T-helper 1 cell treated with Interleukin-12 subunit alpha and Interleukin-12 subunit beta and Interleukin-4 antibody, amounts not matched to agents 30 ng/mL and 1 ng/mL, for 36 hours (primary cell): ENCODE data around the gene GTSE1. TPM values are rescaled to one million over a fixed set of nuclear protein-coding genes. Genes with fewer than 3 reads are reported as not detected.

Experiments
- intact Hi-C: fragments of 100-400 bp; cut with micrococcal nuclease; formaldehyde crosslinking; loops from one replicate; pipeline ENCODE4 v1.15.1; 2024
- total RNA-seq: library from RNA; stranded (reverse); gene quantifications from 2 replicates; pipeline ENCODE4 v1.2.3, GENCODE V29; 2022

Gene GTSE1
- total RNA-seq, 1 donor from 2014 or later: 55.8 TPM

DNA sequence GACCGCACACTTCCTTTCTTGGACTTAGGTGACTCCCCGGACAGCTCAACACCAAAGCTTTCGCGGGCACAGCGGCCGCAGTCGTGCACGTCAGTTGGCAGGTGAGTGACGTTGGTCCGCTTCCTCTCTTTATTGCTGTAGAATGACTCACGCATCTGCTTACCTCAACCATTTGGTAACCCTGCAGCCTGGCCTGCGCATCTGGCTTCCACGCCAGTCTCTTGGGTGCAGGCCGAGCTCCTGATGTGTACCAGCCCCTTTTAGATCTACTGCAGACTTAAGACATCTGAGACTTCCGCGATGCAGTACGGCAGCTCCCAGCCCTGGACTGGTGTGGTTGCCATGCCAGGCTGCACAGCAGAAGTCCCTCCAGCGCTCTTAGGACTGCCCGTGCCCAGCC, 26.5 kb downstream of the GTSE1 start:
- intact Hi-C loops: no loop called here

DNA sequence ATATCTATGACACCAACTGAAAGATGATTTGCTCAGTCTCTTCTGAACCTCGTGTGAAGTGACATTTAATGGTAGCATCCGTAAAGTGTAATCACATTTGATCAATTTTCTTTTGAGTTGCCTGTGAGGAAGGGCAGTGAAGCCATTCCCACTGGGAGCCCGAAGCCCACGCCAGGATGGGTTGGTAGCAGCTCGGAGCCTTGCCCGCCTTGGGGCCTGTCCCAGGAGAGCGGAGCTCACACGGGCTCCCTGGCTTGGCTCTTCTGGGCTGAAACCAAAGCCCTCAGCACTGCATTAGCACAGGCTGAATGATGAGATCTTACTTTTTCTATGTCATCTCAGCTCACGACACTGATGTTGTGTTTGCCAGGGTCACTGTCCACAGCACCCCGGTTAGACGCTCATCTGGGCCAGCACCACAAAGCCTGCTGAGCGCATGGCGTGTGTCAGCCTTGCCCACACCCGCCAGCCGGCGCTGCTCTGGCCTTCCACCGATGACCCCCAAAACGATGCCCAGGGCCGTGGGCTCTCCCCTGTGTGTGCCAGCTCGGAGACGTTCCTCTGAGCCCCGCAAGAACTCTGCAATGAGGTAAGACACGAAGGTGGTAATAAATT, 29.5 kb downstream of the GTSE1 start:
- intact Hi-C loops: no loop called here

DNA sequence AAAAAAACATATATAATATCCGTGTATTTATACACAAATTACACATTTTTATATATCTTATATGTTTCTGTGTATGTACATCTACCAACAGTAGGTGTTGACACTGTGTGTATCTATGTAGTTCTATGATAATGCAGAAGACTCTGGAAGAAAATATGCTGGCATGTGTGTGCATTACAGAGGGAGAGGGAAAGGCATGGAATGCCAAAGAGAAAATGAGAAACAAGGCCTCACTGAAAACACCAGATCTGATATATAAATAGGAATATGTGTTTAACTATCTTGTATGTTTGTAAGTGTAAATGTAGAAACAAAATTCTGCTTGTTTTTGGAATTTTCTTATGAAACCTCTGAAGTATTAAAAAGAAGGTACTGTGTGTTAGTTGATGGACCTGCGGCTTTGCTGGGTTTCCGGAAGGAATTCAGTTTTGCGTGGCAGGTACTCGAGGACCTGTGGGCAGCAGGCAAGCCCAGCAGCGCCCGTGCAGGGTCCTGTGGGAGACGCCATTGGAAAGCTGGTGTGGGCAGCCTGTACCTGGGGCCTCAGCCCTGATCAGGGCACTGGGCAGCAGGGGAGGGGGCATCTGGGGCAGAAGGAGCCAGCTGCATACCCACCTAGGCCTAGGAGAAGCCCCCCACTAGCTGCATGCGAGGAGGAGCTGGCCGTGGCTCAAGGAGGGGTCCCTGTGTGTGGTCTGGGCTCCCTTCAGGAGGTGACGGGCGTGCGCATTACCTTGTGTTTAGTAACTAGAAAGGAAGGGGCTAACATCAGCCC, 31.2 kb downstream of the GTSE1 start:
- intact Hi-C loops: no loop called here

DNA sequence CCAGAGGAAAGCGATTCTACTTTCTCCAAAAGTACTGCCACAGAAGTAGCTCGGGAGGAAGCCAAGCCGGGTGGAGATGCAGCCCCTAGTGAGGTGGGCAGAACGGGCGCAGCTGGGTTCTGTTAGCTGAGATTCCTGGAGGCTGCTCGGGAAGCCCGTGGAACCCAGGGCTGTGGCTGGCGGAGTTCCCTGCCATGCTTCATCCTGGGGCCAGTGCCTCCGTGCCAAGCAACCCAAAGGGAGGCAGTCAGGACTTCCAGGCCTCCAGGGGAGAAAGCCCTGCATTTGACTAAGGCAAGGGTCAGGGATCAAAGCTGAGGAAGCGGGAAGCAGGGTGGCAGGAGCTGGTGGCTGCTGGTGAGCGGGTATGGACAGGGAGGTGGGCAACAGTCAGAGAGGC, 32.1 kb downstream of the GTSE1 start:
- intact Hi-C loops: no loop called here

DNA sequence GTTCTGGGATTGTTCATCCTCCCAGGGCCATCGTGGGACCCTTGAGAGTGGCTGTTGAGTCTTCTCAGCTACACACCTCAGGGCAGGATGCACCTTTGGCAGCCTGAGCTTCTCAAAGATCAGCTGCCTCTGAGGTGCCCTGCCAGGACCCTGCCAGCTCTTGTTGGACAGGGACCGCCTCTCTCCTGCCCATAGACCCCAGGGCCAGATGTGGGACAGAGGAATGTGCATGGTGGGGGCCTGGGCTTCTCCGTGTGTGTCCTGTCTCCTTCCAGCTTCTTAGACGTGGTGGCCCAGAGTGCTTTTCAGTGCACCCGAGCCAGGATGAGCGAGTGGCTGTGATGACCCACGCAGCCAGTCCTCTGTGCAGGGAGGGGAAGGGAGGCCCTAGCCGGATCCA, 32.9 kb downstream of the GTSE1 start:
- intact Hi-C loops: no loop called here

DNA sequence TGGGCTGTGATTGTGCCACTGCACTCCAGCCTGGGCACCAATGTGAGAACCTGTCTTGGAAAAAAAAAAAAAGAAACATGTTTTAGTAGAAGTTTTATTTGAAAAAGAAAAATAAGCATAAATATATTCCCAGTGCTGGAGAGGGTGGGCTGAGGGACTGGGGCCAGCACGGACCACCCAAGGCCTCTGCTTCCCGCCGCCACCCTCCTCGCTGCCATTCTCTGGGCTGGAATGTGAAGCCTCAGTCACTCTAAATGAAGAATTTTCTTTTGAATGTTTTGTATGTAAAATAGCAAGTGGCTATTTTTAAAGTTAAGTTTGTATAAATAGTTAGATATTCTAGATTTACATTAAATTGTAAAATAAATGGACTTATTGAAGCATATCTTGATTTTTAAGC, 33.8 kb downstream of the GTSE1 start:
- intact Hi-C loops: no loop called here

DNA sequence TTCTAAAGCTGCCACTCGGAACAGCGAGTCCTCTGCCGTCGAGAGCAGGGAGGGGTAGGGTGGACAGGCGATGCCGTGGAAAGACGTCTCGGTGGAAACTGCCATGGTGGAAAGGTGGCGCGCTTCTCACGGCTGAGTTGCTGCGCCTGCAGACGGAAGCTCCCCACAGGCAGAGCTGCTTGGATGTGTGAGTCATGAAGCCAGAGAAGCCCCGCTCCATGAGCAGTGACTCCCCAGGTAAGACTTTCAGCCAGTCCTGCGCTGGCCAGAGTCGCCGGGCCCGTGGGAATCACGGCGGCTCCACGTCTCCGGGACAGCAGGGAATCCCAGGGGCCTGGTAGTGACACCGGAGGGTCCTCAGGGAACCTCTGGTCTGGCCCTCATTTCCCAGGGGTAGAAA, 34.8 kb downstream of the GTSE1 start:
- intact Hi-C loops: no loop called here

DNA sequence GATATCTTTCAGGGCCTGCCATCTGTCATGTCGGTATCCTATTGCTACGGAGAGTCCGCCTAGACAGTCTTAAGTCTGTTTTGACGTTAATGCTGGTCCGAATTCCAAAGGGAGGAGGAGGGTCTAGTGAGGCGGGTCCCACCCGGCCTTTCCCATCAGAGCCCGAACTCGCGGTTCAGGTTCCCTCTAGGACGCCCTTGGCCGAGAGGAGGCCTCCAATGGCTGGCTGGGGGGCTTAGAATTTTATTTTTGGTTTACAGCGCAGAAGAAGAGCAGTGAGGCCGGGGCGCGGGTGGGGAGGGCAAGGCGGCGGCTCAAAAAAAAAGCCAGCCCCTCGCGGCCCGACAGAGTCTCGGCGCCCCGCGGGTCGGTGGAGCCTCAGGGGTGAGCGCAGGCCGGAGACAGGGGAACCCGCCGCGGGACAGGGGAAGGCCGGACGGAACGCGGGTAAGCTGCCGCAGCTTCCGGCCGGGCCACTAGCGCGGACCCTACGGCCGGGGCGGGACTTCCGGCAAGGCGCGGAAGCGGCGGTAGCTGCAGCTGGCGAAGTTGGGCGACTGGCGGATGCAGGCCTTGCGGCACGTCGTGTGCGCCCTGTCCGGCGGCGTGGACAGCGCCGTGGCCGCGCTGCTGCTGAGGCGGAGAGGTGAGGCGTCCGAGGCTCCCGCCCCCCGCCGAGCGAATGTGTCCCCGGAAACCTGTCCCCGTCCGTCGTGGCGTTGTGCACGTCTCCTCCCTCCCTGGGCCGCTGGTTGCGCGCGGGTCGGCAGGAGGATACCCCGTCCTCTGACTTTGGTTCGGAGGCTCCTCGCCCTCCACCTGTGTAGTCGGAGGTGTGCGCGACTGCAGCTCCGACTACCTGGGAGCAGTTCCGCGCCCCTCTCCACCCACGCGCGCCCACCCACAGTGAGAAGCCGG, 38.8 kb downstream of the GTSE1 start, which contains the start of gene TRMU:
Gene TRMU, plus strand, starts transcription at position 514 of the 918 bp plus-strand sequence. Its CDS starts 51 bp downstream, at position 565.
- intact Hi-C loops: loop anchor here (1.0 kb wide), 1 partner anchor 39 kb away; the partner anchor contains the start of gene GTSE1

DNA sequence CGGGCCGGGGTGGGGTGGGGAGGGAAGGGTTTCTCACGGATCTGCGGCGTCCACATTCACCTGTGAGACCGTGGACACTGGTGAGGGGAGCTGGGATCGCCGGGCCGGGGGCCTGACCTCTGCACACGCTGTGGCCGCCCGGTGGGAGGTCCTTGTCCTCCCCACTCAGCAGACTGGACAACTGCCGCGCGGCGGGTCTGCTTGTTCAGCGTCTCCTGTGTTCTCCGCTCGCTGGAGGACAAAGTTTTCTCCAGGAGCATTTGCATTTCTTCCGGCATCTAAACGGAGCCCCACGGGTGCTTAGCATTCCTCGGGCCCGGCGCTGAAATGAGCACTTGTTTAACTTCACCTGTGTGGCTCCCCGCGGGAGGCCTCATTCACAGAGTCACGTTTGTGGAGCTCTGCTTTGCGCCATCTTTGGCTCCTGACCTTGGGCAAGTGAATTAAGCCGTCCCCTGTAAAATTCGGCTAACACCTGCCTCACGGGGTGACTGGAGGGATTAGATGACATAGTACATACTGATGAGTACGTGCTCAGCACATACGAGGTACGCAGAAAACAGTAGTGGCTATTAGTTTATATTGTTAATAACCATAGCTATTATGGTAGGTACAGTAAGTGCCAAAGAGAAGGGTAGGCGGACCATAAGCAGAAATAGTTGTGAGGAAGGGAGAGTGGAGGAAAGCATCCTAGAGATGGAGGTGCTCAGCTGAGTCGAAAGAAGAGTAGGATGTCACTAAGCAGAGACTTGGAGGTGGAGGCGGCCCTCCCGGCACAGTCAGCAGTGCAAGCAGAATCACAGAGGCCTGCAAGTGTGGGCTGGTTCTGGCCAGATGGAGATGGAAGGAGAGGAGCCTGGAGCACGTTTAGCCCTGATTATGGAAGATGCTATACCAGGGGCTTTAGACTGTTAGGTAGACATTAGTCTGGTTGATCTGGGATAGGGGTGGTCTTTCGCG, 39.7 kb downstream of the GTSE1 start:
- intact Hi-C loops: no loop called here

DNA sequence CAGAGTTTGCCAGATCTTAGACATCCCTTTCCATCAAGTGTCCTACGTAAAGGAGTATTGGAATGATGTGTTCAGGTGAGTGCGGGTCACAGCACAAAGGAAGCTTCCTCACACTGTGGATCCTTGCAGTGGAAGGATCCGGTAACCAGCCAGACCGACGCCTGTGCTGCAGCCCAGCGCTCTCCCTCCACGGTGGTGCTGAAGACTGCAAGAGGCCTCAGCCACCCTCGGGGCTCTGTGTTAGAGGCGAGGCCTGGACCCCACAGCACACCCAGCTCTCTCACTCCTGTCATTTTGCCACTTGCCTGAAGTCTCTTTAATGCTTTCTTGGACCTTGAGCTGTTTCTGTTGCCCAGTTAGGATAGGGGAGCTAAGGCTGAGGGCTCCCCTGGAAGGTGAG, 41.2 kb downstream of the GTSE1 start:
- intact Hi-C loops: no loop called here

DNA sequence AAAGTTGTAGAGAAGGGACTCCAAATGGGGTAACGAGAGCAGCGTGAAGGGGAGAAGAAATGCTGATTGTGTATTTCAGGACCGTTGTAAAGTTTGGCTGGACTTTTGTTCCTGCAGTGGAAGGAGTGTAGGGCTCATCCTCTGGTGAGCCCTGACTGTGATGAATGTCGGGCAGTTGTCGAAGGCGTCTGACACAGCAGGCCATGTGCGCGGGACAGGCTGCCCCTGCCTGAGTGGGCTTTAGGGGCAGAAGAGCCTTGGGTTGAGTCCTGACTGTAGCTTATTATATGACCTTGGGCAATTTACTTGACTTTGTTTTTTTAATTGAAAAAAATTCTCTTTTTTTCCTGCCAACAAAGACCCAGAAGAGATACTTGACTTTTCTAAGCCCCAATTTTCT, 42.0 kb downstream of the GTSE1 start:
- intact Hi-C loops: no loop called here

DNA sequence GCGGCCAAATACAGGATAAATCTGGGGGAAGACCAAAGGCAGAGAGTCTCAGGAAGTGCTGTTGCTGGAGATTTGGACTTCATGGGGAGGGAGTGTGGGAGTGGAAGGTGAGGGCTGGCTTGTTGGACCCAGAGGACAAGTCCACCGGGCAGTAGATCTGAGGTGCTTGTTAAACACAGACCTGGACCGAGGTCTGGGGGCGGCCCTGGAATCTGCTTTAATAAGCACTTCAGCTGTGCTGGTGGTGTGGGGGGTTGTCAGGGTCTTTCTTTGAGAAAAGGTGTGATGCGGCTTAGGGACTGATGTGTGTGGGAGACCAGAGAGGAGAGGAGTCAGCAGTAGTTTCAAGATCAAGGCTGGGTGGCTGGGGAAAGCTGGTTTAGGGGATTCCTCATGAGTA, 43.3 kb downstream of the GTSE1 start:
- intact Hi-C loops: no loop called here

DNA sequence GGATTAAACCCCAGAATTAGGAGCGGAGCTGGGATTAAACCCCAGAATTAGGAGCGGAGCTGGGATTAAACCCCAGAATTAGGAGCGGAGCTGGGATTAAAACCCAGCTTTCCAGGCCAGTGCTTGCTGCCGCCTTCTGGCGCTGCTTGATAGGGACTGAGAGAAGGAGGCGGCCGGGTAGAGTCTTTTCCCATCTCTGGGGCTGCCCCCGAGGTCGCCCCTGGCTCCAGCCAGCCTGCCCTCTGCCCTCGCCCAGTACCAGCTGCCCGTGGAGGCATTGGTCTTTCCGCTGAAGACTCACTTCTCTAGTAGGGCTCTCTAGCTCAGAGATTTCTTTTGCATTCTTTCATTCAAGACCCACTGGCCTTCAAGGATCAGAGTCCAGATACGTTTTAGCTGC, 44.0 kb downstream of the GTSE1 start:
- intact Hi-C loops: no loop called here

DNA sequence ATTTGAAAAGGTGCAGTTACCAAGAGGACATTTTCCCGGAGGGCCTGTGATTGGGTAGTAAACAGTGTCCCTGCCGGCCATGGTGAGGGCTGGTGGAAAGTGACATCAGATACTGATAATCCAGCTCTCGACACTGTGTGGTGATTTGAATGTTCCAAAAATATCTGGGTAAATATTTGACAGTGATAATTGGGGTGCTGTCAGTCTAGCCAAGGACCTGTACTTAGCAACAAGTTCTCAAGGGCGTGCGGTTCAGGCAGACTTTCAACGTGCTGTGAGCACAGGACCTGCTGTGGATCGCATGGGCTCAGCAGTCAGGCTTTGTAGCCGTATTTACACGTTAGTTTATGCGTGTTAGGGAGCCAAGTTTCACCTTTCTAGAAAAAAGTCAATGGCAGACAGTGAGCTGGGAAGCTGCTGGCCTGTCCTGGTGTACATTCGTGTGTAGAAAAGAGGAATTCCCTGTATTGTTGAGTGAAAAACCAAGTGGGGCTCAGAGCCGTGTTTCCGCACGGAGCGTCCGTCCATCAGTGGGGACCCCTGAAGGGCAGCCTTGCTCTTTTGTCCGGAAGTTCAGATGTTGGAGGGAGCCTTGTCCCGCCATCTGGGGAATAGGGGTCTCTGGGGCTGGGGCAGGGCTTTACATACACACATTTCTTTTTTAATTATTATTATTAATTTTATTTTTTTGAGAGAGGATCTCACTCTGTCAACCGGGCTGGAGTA, 50.2 kb downstream of the GTSE1 start:
- intact Hi-C loops: no loop called here

DNA sequence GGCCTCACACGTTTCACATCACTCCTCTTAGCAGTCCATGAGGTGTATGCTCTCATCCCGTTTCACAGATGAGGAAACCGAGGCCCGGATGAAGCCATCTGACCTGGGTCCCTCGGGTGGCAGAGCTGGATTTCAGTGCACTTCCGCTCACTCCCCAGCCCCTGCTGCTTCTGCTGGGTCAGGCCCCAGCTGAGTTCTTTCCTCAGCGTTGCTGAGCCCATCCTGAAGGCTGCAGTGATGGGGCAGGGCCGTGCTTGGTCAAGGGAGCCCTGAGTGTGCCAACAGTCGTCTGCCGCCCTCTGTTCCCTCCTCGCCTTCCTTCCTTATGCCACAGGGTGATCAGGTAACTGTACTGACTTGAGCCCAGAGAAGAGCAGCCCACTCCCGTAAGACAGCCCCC, 51.0 kb downstream of the GTSE1 start:
- intact Hi-C loops: no loop called here

DNA sequence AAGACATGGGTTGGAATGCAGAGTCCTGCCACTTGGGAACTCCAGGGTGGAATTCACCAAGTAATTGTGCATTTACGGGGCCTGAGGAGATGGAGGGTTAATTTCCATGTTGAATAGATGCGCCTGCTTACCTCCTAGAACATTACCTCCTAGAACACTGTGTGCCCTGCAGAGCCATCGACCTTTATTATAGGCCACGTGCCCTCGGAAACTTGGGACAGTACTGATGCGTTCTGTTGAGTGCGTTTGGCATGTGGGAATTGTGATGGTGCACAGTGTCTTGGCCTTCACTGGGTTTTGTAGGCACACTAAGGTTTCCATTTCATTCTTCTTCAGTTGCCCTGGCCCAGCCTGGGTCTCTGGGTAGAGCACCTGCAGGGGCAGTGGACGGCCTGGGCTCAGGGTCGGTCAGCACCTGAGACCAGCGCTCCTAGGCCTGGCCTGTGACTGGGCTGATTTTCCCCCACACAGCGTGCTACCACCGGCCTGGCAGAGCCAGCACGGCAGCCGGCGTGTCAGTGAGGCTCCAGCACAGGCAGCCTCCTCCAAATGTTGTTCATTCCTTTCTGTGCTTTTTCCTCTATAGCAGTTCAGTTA, 51.5 kb downstream of the GTSE1 start:
- intact Hi-C loops: no loop called here

DNA sequence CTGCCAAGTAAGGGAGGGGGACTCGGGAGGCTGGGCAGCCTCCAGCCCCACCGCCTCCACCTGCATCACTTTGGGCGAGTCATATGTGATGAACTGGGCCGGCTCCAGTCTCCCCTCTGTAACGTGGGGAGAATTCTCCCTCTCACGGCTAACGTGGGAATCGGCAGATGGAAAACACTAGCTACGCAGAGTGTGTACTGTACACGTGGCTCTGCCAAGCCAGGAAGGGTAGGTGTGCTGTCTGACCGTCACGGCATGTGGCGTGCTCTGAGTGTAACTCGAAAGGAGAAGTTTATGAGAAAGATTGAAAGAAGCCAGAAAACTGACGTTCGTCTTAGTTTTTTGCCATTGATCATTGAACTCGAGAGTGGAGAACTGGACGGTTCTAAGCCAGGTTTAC, 52.6 kb downstream of the GTSE1 start:
- intact Hi-C loops: no loop called here

DNA sequence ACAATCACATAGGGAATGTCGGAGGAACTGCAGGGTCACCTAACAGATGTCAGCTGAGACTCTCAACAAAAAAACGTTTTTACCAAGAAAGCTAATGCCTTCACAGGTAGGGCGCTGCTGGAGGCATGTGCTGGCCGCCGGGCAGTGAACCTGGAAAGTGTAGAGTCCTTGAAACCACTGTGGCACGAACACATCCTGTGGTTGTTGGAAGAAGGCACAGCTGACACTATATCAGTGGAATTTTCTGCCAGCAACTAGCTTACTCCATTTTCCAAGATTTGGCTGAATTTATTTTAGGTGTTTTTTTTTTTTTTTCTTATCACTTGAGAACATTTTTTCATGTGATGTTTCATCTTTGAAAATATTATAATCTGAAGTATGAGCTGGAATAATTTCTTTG, 53.0 kb downstream of the GTSE1 start:
- intact Hi-C loops: no loop called here

DNA sequence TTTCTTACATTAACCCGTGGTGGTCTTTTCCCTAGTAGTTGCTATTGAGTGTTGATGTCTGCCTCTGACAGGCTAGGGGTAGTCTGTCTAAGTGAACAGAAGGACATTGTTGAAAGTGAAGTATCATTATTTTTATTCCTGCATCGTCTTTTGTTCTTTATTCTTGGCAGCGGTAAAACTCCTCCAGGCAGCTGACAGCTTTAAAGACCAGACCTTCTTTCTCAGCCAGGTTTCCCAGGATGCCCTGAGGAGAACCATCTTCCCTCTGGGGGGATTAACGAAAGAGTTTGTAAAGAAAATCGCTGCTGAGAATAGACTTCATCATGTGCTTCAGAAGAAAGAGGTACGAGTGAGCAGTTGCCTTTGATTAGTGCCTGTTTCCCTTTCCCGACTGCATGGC, 53.5 kb downstream of the GTSE1 start:
- intact Hi-C loops: no loop called here

DNA sequence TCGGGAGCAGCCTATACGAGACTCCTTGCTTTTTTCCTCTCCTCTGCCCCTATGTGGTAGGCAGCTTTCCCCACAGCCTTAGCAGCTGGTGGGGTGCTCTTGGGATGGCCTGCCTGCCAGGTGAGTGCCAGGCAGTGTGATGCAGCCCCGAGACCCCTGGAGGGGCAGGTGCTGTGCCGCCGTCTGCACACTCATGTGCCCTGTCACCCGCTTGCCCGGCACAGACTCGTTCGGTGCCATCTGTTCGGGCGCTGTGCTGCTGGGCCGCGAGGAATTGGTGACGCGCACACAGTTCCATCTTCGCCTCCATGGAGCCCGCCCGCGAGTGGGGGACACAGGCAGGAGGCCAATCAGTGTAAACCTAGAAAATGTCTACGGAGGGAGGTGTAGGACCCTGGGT, 54.0 kb downstream of the GTSE1 start:
- intact Hi-C loops: no loop called here
